Stimulated activated CD4-positive, alpha-beta T cell treated with anti-CD3 and anti-CD28 coated beads, Interleukin-12 subunit alpha, Interleukin-12 subunit beta, amount 100 ng/mL, for 4 hours (primary cell): ENCODE results near the gene RERE.

Experiments
- DNase-seq: peaks from one replicate; pipeline ENCODE4 v3.0.0-alpha.2; 2020

Gene RERE

DNA sequence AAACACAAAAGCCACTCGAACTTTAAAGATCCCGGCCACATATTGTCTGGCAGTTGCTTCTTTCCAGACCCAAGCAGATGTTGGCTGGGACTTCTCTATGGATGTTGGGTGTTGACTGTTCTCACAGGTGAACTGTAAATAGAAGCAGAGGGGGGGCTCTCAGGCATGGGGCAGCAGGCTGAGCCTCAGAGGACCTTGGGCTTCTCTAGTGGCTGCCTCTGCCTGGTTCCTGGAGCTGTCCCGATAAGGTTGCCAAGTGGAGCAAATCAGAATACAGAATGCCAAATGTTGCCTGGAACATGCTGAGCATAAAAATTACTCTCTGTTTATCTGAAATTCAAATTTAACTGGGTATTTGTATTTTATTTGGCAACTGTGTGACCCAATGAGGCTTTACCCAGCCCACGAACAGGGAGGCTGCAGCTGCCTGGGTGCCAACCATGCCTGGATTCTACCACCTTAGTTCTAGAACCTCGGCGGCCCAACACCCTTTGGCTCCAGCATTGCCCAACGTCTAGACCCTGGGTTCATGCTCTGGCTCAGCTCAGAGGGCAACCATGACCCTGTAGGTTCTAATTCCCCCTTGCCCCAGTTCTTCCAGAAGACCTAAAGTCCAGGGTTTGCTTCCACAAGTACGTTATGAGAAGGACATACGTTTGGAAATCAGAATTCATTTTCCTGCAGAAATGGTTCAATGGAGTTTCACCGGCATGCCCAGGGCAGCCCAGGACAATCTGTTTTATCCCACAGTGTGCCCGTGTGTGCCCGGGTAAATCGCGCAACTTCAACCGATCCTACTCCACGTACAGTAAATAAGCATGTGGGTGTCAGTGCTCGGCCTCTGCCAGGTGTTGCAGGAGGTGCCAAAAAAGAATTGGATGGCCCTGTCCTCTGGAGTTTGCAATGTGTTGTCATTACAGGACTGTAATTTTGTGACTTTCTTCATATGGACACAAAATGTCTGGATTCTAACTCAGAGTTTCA, 504.9 kb downstream of the RERE start:
- no peak for DNase-seq

DNA sequence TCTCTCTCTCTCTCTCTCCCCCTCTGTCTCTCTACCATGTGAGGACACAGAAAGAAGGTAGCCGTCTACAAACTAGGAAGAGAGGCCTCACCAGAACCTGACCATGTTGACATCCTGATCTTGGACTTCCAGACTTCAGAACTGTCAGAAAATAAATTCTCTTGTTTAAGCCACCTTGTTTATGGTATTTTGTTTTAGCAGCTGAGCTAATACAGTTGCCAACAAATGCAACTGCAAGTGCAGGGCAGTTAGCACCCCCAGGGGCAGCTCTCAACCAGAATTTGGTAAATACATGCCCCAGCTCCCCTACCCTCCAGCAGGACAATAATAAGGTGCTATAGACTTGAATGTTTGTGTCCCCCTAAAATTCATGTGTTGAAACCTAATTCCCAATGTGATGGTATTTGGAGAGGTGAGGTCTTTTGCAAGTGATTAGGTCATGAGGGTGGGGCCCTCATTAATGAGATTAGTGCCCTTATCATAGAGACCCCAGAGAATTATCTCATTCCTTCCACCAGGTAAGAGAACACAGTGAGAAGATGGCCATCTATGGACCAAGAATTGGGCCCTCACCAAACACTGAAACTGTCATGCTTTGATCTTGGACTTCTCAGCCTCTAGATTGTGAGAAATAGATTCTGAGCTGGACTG, 506.2 kb downstream of the RERE start:
- no peak for DNase-seq

DNA sequence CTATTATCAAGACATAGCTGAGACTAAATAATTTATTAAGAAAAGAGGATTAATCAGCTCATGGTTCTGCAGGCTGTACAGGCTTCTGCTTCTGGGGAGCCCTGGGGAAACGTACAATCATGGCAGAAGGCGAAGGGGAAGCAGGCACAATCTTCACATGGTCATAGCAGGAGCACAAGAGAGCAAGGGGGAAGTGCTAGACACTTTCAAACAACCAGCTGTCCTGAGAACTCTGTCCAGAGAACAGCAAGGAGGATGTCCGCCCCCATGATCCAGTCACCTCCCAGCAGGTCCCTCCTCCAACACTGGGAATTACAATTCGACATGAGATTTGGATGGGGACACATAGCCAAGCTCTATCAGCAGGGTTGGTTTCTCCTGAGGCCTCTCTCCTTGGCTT, 509.8 kb downstream of the RERE start:
- no peak for DNase-seq

DNA sequence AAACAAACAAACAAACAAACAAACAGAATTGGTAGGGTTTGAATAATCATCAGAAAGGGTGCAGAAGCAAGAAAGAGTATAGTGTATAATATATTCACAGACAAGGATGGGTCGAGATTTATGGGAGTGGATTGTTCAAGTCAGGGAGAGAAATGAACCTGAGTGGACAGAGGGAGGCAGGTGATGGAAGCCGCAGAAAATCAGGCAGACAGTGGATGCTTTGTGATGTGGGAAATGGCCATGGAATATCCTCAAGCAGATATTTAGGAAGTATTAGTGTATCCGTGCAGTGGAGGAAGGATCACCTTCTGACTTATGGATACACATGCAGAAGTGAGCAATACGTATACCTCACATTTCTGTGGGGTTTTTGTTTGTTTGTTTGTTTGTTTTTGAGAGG, 513.6 kb downstream of the RERE start:
- no peak for DNase-seq

DNA sequence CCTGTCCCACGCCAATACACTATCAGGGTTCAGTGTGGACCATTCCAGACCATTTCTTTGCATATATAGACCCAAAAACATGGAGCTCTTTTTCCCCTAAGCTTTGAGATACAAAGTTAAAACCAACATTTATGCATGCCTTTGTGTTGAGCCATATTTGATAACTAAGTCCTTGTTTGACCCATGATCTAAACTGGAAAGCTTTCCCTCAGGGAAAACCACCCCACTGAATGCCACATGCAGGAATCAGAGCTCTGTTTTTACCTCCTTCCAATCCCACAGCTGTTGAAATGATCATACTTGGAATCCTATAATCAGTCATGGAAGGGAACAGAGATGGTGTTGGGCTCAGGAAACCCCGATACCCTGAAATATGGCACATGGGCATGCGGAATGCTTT, 514.3 kb downstream of the RERE start:
- DNase-seq: no peak
